Mesothelial cell of epicardium (in vitro differentiated cells): Measurements from ENCODE around the gene LTN1. TPM values are rescaled to one million over a fixed set of nuclear protein-coding genes. Genes with fewer than 3 reads are reported as not detected.
A peak's percentile ranks its signal among the peaks of the same experiment; 100 is the strongest.
"Not testable (repeated sequence)": the region's sequence is repeated elsewhere in the genome, so short reads cannot be mapped to it uniquely, and the experiment has no call there.

Experiments used
- DNase-seq, 2 experiments: peaks; one replicate each; pipeline ENCODE4 v3.0.0; 2021; ENCODE audit warnings: low spot score in 2 of 2; ENCODE audit not compliant: unreplicated experiment in 2 of 2
- H3K27ac Mint-ChIP-seq: 2 replicates; pipeline ENCODE4 v1.8.0; 2021; ENCODE audit warnings: mixed read lengths
- H3K27me3 Mint-ChIP-seq: 2 replicates; pipeline ENCODE4 v1.8.0; 2021; ENCODE audit warnings: low read depth, mixed read lengths
- H3K36me3 Mint-ChIP-seq: 2 replicates; pipeline ENCODE4 v1.8.0; 2021; ENCODE audit warnings: mixed read lengths
- H3K4me1 Mint-ChIP-seq: 2 replicates; pipeline ENCODE4 v1.8.0; 2021; ENCODE audit warnings: mixed read lengths
- H3K4me3 Mint-ChIP-seq: 2 replicates; pipeline ENCODE4 v1.8.0; 2021; ENCODE audit warnings: mild to moderate bottlenecking, moderate library complexity, mixed read lengths
- H3K9me3 Mint-ChIP-seq: 2 replicates; pipeline ENCODE4 v1.8.0; 2021; ENCODE audit warnings: mixed read lengths
- total RNA-seq: library from RNA; stranded (reverse); gene quantifications from 3 replicates; pipeline ENCODE4 v1.2.1, GENCODE V29; 2021
- TF ChIP-seq, protein P1 (sequence below): fragments of 200-600 bp; sonication (generic); IDR thresholded peaks from one replicate; pipeline ENCODE4 v1.5.0; 2021; ENCODE audit warnings: antibody characterized with exemption; ENCODE audit not compliant: unreplicated experiment

Gene LTN1
- total RNA-seq, 1 donor from 2014 or later: 31.1 TPM

GRCh38 chr21:29005696-29006095, 13.0 kb upstream of the LTN1 start:
- peaks cover 2% of the 10 kb centered on the region for H3K36me3 Mint-ChIP-seq
- H3K27me3 Mint-ChIP-seq: no peaks in the 10 kb centered on the region
- H3K9me3 Mint-ChIP-seq: no peaks in the 10 kb centered on the region
- no peak overlapping the region for H3K4me3 Mint-ChIP-seq
- H3K4me1 Mint-ChIP-seq: peaks cover 5% of the 10 kb centered on the region
- TF ChIP-seq, protein P1, sequence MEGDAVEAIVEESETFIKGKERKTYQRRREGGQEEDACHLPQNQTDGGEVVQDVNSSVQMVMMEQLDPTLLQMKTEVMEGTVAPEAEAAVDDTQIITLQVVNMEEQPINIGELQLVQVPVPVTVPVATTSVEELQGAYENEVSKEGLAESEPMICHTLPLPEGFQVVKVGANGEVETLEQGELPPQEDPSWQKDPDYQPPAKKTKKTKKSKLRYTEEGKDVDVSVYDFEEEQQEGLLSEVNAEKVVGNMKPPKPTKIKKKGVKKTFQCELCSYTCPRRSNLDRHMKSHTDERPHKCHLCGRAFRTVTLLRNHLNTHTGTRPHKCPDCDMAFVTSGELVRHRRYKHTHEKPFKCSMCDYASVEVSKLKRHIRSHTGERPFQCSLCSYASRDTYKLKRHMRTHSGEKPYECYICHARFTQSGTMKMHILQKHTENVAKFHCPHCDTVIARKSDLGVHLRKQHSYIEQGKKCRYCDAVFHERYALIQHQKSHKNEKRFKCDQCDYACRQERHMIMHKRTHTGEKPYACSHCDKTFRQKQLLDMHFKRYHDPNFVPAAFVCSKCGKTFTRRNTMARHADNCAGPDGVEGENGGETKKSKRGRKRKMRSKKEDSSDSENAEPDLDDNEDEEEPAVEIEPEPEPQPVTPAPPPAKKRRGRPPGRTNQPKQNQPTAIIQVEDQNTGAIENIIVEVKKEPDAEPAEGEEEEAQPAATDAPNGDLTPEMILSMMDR: no peak
- H3K27ac Mint-ChIP-seq: no peak overlapping the region
- DNase-seq: no peak

- TF ChIP-seq, protein P1: no peak
- Mint-ChIP-seq H3K36me3 (no peaks in the 10 kb centered on the region), H3K4me3 (peak overlapping the region; percentile 82), H3K4me1 (peaks cover 5% of the 10 kb centered on the region), H3K27ac (peak overlapping the region; percentile 97), H3K27me3 (no peaks in the 10 kb centered on the region), H3K9me3 (no peaks in the 10 kb centered on the region)
- DNase-seq: peak; percentile 80 to 92
Observed at GRCh38 chr21:29002442-29003144, 9.9 kb upstream of the LTN1 start.

- Mint-ChIP-seq H3K4me3 (peak overlapping the region; percentile 99), H3K9me3 (no peaks in the 10 kb centered on the region), H3K36me3 (no peaks in the 10 kb centered on the region), H3K27me3 (no peaks in the 10 kb centered on the region), H3K4me1 (peaks cover 18% of the 10 kb centered on the region), H3K27ac (peak overlapping the region; percentile 100)
- DNase-seq: no peak
- TF ChIP-seq, protein P1: no peak
Observed at GRCh38 chr21:28993293-28993629, 584 bp upstream of the LTN1 start.

- peak overlapping the region; percentile 100 for H3K27ac Mint-ChIP-seq
- DNase-seq: no peak
- TF ChIP-seq, protein P1: no peak
- no peaks in the 10 kb centered on the region for H3K36me3 Mint-ChIP-seq
- peaks cover 18% of the 10 kb centered on the region for H3K4me1 Mint-ChIP-seq
- no peaks in the 10 kb centered on the region for H3K27me3 Mint-ChIP-seq
- H3K4me3 Mint-ChIP-seq: peak overlapping the region; percentile 99
- H3K9me3 Mint-ChIP-seq: no peaks in the 10 kb centered on the region
Observed at GRCh38 chr21:28991861-28992525, 684 bp downstream of the LTN1 start.

- peaks cover 18% of the 10 kb centered on the region for H3K4me1 Mint-ChIP-seq
- not testable (repeated sequence) for H3K4me3 Mint-ChIP-seq, DNase-seq, H3K9me3 Mint-ChIP-seq, H3K27me3 Mint-ChIP-seq, H3K27ac Mint-ChIP-seq
- H3K36me3 Mint-ChIP-seq: peaks cover 11% of the 10 kb centered on the region
Observed at GRCh38 chr21:28988146-28988545, 4.5 kb downstream of the LTN1 start.

GRCh38 chr21:28986677-28987076, 6.0 kb downstream of the LTN1 start:
- Mint-ChIP-seq H3K36me3 (peaks cover 11% of the 10 kb centered on the region), H3K9me3 (no peaks in the 10 kb centered on the region), H3K4me3 (no peak overlapping the region), H3K27ac (no peak overlapping the region), H3K4me1 (peaks cover 8% of the 10 kb centered on the region), H3K27me3 (no peaks in the 10 kb centered on the region)
- DNase-seq: no peak
- TF ChIP-seq, protein P1: no peak
